WI38 (cell line): ENCODE measurements around the gene CDK9.

Source experiments
- H3K4me3 ChIP-seq: 2 replicates; pipeline ENCODE4 v1.5.1; 2011; ENCODE audit warnings: low read depth, mild to moderate bottlenecking, control low read depth, low read length
- TF ChIP-seq, protein P1 (sequence below): IDR thresholded peaks from 2 replicates; pipeline ENCODE4 v1.5.1; 2012; ENCODE audit warnings: low read depth, mild to moderate bottlenecking, control low read depth, low read length

Gene CDK9

GRCh38 chr9:127809002-127809539, 23.2 kb downstream of the CDK9 start:
- TF ChIP-seq, protein P1, sequence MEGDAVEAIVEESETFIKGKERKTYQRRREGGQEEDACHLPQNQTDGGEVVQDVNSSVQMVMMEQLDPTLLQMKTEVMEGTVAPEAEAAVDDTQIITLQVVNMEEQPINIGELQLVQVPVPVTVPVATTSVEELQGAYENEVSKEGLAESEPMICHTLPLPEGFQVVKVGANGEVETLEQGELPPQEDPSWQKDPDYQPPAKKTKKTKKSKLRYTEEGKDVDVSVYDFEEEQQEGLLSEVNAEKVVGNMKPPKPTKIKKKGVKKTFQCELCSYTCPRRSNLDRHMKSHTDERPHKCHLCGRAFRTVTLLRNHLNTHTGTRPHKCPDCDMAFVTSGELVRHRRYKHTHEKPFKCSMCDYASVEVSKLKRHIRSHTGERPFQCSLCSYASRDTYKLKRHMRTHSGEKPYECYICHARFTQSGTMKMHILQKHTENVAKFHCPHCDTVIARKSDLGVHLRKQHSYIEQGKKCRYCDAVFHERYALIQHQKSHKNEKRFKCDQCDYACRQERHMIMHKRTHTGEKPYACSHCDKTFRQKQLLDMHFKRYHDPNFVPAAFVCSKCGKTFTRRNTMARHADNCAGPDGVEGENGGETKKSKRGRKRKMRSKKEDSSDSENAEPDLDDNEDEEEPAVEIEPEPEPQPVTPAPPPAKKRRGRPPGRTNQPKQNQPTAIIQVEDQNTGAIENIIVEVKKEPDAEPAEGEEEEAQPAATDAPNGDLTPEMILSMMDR, result no peak
- no peak overlapping the region for H3K4me3 ChIP-seq

DNA sequence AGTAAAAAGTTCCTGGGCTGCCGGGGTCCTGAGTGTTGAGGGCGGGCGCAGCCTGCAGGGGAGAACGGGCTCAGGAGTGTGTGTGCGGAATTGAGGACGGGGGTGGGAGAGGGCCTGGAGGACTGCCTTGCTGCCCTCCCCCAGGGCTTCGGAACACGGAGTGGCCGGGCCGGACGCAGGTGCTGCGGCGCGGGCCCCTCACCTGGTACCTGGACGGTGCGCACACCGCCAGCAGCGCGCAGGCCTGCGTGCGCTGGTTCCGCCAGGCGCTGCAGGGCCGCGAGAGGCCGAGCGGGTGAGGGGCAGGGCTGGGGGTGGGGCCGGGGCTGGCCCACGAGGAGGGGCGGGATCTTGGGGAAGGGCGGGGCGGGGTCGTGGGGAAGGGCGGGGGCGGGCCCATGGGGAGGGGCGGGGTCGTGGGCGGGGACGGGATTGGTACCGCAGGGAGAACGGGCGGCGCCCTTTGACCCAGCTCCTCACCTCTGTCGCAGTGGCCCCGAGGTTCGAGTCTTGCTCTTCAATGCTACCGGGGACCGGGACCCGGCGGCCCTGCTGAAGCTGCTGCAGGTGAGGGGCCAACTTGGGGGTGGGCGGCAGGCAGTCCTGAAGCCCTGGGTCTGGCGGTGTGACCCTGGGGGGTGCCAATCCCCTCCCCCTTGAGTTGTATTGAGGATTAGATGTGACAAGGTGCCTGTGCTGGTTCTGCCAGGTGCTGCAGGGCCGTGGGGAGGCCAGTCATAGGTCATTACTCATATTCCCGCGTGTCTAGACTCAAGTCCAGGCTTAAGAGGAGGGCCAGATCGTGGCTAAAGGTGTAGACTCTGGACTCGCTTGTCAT, 23.9 kb downstream of the CDK9 start:
- no peak overlapping the region for H3K4me3 ChIP-seq
- TF ChIP-seq, protein P1, result no peak

DNA sequence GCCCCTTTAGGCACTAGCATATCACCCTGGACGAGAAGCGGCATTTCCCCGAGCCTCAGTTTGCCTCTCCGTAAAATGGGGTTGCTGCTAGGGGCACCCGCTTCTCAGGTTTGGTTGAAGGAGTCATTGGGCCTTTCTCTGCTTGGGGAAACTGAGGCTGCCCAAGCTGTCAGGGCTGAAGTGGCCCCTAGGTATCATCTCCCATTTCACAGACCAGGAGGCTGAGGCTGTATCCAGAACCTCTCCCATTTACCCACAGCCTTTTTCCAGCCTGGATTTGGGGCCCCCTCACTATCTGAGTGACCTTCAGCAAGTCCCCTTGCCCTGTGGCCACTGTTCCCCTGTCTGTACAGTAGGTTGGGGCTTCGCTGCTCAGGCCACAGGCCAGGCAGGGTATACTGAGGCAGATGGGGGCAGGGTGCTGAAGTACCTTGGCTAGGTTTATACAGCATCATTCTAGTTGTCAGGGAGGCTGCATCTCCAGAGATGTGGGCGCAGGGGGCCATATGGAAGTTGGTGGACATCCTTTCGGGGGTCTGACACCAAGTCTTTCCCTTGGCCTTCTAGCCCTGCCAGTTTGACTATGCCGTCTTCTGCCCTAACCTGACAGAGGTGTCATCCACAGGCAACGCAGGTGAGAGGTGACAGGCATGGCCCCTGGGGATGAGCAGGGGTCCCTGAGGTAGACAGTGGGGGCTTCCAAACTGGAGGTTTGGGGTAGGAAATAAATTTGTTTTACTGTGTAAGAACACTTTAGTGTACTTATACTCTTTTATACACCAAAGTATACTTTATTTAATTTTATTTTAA, 24.7 kb downstream of the CDK9 start:
- no peak overlapping the region for H3K4me3 ChIP-seq
- TF ChIP-seq, protein P1, result no peak

GRCh38 chr9:127812011-127812410, 26.2 kb downstream of the CDK9 start:
- TF ChIP-seq, protein P1, result no peak
- H3K4me3 ChIP-seq, result no peak overlapping the region

- no peak overlapping the region for H3K4me3 ChIP-seq
- TF ChIP-seq, protein P1, result no peak
These were observed 27.3 kb downstream of the CDK9 start for GRCh38 chr9:127812936-127813675.

GRCh38 chr9:127813686-127814226, 27.9 kb downstream of the CDK9 start:
- TF ChIP-seq, protein P1, result no peak
- H3K4me3 ChIP-seq, result no peak overlapping the region
